GM12864 (cell line): ENCODE results near the gene MYO18A.
"Not testable (repeated sequence)": the region's sequence is repeated elsewhere in the genome, so short reads cannot be mapped to it uniquely, and the experiment has no call there.

ENCODE experiments used
- DNase-seq: peaks from one replicate; pipeline ENCODE4 v3.0.0-alpha.2; 2011; ENCODE audit warnings: low read depth
- H3K4me3 ChIP-seq: 2 replicates; pipeline ENCODE4 v1.5.1; 2011; ENCODE audit warnings: mild to moderate bottlenecking, low read depth, low read length, control low read depth
- CTCF ChIP-seq: IDR thresholded peaks from 2 replicates; pipeline ENCODE4 v1.5.1; 2011; ENCODE audit warnings: low read depth, mild to moderate bottlenecking, moderate library complexity, low read length, control low read depth, inconsistent platforms; ENCODE audit errors: missing control alignments

MYO18A gene

GRCh38 chr17:29148257-29148789 is 31.9 kb downstream of the MYO18A start:
- H3K4me3 ChIP-seq: peak overlapping the region; percentile 53
- no peak for DNase-seq
- no peak for TF ChIP-seq CTCF

GRCh38 chr17:29147682-29148081 is 32.5 kb downstream of the MYO18A start:
- no peak overlapping the region for H3K4me3 ChIP-seq
- no peak for DNase-seq
- no peak for TF ChIP-seq CTCF

- DNase-seq, H3K4me3 ChIP-seq: not testable (repeated sequence)
Observed at GRCh38 chr17:29147228-29147627, 33.0 kb downstream of the MYO18A start.

GRCh38 chr17:29146369-29146972 is 33.7 kb downstream of the MYO18A start:
- no peak overlapping the region for H3K4me3 ChIP-seq
- no peak for TF ChIP-seq CTCF
- no peak for DNase-seq

GRCh38 chr17:29145289-29146073 is 34.7 kb downstream of the MYO18A start:
- H3K4me3 ChIP-seq: no peak overlapping the region
- TF ChIP-seq CTCF: peak; percentile 83
- DNase-seq: peak; percentile 70

GRCh38 chr17:29143894-29144293 is 36.3 kb downstream of the MYO18A start:
- TF ChIP-seq CTCF: peak; percentile 61
- DNase-seq: no peak
- H3K4me3 ChIP-seq: no peak overlapping the region

- TF ChIP-seq CTCF: no peak
Observed at GRCh38 chr17:29141514-29141876, 38.7 kb downstream of the MYO18A start.

More at GRCh38 chr17:29141514-29141876, 38.7 kb downstream of the MYO18A start:
- DNase-seq: no peak
- peak overlapping the region; percentile 52 for H3K4me3 ChIP-seq
